H1 (cell line): Measurements from ENCODE around the gene DCUN1D3. TPM values are rescaled to one million over a fixed set of nuclear protein-coding genes. Genes with fewer than 3 reads are reported as not detected.

ENCODE experiments used
- CEBPB ChIP-seq: IDR thresholded peaks from 2 replicates; pipeline ENCODE4 v1.6.1; 2012; ENCODE audit warnings: low read depth, low read length
- CTCF ChIP-seq, 3 experiments: IDR thresholded peaks; 1 replicate in 2 of 3; 2 replicates in 1 of 3; pipeline versions ENCODE4 v1.5.1 to v1.6.1; 2011; ENCODE audit warnings: low read length in 3 of 3, mild to moderate bottlenecking in 3 of 3, inconsistent platforms in 2 of 3, low read depth in 1 of 3, moderate library complexity in 1 of 3; ENCODE audit not compliant: insufficient read depth in 1 of 3; ENCODE audit errors: control extremely low read depth in 1 of 3
- GABPA ChIP-seq: IDR thresholded peaks from 2 replicates; pipeline ENCODE4 v1.6.1; 2011; ENCODE audit warnings: mild to moderate bottlenecking, low read length, moderate library complexity, borderline replicate concordance; ENCODE audit not compliant: insufficient read depth
- HDAC2 ChIP-seq, 2 experiments: fragments of 300-600 bp in 1 of 2; sonication (generic) in 1 of 2; IDR thresholded peaks; 2 replicates each; pipeline ENCODE4 v1.6.1; 2011 to 2012; ENCODE audit warnings: low read depth in 2 of 2, low read length in 2 of 2, mild to moderate bottlenecking in 2 of 2, moderate library complexity in 2 of 2, borderline replicate concordance in 1 of 2, inconsistent platforms in 1 of 2
- KDM1A ChIP-seq: fragments of 200-600, 300-600 bp; sonication (generic); IDR thresholded peaks from 2 replicates; pipeline ENCODE4 v1.7.1; 2016; ENCODE audit warnings: mild to moderate bottlenecking, low read length, borderline replicate concordance
- SP4 ChIP-seq: IDR thresholded peaks from 2 replicates; pipeline ENCODE4 v1.6.1; 2012; ENCODE audit warnings: low read length, inconsistent platforms
- polyA plus RNA-seq, 7 experiments: library from polyadenylated mRNA; depleted of rRNA in 3 of 7; stranded (reverse) in 5 of 7; unstranded in 2 of 7; fragments of >200 nt in 5 of 7; fragments of 200-250 nt in 2 of 7; gene quantifications; 1 replicate in 5 of 7; 2 replicates in 1 of 7; 4 replicates in 1 of 7; pipeline versions ENCODE4 v1.2.1 to v1.2.3, GENCODE V29; 2011 to 2013; ENCODE audit warnings: missing spikeins in 2 of 7, mixed read lengths in 2 of 7
- total RNA-seq: library from RNA; stranded (reverse); fragmentation: NEBNext Ultra II Directional; extraction: Animal tissue kit (Norgen Biotek cat#: 25700); gene quantifications from 2 replicates; pipeline ENCODE4 v1.2.1, GENCODE V29; 2021
- TF ChIP-seq, protein P1 (sequence below): fragments of 300-600 bp; sonication (generic); IDR thresholded peaks from 2 replicates; pipeline ENCODE4 v1.7.1; 2012; ENCODE audit warnings: low read length, moderate library complexity, mild to moderate bottlenecking, inconsistent platforms; ENCODE audit not compliant: insufficient replicate concordance
- TF ChIP-seq, protein P2 (sequence below): IDR thresholded peaks from 2 replicates; pipeline ENCODE4 v1.6.1; 2012; ENCODE audit warnings: inconsistent platforms

DCUN1D3 gene
- total and polyA plus RNA-seq, 2 of the 8 experiments (the other 6 are each of a cell fraction or from before 2014, with no cell fraction given), result 3.5 to 18.2 TPM

DNA sequence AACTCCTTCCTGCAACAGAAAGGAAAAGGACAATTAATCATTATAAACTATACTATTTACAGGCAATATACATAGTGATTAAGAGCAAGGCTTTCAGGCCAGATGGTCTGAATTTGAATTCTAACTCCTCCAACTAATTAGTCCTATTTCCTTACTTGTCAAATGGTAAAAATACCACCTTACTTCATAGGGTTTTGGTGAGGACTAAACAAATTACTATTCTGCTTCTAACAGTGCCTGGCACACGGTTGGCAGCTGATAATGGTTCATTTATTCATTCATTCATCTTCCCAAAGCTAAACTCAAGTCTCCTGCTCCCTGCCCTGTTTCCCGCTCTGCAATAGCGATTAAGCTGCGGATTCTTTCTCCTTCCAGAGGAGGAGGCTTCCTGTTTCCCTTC, 39.8 kb downstream of the DCUN1D3 start (continued):
- TF ChIP-seq, protein P1, sequence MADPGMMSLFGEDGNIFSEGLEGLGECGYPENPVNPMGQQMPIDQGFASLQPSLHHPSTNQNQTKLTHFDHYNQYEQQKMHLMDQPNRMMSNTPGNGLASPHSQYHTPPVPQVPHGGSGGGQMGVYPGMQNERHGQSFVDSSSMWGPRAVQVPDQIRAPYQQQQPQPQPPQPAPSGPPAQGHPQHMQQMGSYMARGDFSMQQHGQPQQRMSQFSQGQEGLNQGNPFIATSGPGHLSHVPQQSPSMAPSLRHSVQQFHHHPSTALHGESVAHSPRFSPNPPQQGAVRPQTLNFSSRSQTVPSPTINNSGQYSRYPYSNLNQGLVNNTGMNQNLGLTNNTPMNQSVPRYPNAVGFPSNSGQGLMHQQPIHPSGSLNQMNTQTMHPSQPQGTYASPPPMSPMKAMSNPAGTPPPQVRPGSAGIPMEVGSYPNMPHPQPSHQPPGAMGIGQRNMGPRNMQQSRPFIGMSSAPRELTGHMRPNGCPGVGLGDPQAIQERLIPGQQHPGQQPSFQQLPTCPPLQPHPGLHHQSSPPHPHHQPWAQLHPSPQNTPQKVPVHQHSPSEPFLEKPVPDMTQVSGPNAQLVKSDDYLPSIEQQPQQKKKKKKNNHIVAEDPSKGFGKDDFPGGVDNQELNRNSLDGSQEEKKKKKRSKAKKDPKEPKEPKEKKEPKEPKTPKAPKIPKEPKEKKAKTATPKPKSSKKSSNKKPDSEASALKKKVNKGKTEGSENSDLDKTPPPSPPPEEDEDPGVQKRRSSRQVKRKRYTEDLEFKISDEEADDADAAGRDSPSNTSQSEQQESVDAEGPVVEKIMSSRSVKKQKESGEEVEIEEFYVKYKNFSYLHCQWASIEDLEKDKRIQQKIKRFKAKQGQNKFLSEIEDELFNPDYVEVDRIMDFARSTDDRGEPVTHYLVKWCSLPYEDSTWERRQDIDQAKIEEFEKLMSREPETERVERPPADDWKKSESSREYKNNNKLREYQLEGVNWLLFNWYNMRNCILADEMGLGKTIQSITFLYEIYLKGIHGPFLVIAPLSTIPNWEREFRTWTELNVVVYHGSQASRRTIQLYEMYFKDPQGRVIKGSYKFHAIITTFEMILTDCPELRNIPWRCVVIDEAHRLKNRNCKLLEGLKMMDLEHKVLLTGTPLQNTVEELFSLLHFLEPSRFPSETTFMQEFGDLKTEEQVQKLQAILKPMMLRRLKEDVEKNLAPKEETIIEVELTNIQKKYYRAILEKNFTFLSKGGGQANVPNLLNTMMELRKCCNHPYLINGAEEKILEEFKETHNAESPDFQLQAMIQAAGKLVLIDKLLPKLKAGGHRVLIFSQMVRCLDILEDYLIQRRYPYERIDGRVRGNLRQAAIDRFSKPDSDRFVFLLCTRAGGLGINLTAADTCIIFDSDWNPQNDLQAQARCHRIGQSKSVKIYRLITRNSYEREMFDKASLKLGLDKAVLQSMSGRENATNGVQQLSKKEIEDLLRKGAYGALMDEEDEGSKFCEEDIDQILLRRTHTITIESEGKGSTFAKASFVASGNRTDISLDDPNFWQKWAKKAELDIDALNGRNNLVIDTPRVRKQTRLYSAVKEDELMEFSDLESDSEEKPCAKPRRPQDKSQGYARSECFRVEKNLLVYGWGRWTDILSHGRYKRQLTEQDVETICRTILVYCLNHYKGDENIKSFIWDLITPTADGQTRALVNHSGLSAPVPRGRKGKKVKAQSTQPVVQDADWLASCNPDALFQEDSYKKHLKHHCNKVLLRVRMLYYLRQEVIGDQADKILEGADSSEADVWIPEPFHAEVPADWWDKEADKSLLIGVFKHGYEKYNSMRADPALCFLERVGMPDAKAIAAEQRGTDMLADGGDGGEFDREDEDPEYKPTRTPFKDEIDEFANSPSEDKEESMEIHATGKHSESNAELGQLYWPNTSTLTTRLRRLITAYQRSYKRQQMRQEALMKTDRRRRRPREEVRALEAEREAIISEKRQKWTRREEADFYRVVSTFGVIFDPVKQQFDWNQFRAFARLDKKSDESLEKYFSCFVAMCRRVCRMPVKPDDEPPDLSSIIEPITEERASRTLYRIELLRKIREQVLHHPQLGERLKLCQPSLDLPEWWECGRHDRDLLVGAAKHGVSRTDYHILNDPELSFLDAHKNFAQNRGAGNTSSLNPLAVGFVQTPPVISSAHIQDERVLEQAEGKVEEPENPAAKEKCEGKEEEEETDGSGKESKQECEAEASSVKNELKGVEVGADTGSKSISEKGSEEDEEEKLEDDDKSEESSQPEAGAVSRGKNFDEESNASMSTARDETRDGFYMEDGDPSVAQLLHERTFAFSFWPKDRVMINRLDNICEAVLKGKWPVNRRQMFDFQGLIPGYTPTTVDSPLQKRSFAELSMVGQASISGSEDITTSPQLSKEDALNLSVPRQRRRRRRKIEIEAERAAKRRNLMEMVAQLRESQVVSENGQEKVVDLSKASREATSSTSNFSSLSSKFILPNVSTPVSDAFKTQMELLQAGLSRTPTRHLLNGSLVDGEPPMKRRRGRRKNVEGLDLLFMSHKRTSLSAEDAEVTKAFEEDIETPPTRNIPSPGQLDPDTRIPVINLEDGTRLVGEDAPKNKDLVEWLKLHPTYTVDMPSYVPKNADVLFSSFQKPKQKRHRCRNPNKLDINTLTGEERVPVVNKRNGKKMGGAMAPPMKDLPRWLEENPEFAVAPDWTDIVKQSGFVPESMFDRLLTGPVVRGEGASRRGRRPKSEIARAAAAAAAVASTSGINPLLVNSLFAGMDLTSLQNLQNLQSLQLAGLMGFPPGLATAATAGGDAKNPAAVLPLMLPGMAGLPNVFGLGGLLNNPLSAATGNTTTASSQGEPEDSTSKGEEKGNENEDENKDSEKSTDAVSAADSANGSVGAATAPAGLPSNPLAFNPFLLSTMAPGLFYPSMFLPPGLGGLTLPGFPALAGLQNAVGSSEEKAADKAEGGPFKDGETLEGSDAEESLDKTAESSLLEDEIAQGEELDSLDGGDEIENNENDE, result no peak
- no peak for TF ChIP-seq CTCF (IDR thresholded peaks at IDR 0.05; ENCODE audit: control extremely low read depth in 1 of 3, insufficient read depth in 1 of 3, low read depth in 1 of 3, low read length in 3 of 3)
- TF ChIP-seq GABPA, result no peak
- no peak for TF ChIP-seq SP4
- no peak for TF ChIP-seq KDM1A
- TF ChIP-seq, protein P2, sequence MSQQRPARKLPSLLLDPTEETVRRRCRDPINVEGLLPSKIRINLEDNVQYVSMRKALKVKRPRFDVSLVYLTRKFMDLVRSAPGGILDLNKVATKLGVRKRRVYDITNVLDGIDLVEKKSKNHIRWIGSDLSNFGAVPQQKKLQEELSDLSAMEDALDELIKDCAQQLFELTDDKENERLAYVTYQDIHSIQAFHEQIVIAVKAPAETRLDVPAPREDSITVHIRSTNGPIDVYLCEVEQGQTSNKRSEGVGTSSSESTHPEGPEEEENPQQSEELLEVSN, result no peak
- no peak for TF ChIP-seq CEBPB
- TF ChIP-seq HDAC2 (IDR thresholded peaks at IDR 0.05; ENCODE audit: borderline replicate concordance in 1 of 2, low read depth in 2 of 2, low read length in 2 of 2), result no peak
